SU-DHL-6 (cell line): Measurements from ENCODE around the gene TRAF2.

ENCODE experiments used
- CTCF ChIP-seq: fragments of 200-600 bp; sonication (generic); IDR thresholded peaks from one replicate; pipeline ENCODE4 v1.5.1; 2017; ENCODE audit warnings: antibody characterized with exemption, mild to moderate bottlenecking, low read length, moderate library complexity; ENCODE audit not compliant: insufficient read depth, poor library complexity, severe bottlenecking
- EZH2phosphoT487 ChIP-seq: fragments of 200-600 bp; sonication (generic), shearing (Covaris generic); conservative IDR thresholded peaks from 2 replicates; pipeline ENCODE4 v1.6.1; 2018; ENCODE audit warnings: mild to moderate bottlenecking, antibody characterized with exemption, low read length, moderate library complexity, mixed read lengths

- TF ChIP-seq CTCF (no peak), EZH2phosphoT487 (no peak)
Measured at GRCh38 chr9:136937186-136938001, 51.1 kb downstream of the TRAF2 start.
